HG03025 (cell line): ENCODE measurements around the gene FAM204A.
A peak's percentile ranks its signal among the peaks of the same experiment; 100 is the strongest.

Experiments used
- ATAC-seq: cut with Tn5 transposase; IDR thresholded peaks from one replicate; pipeline ENCODE4 v1.9.1; 2021; ENCODE audit warnings: mild to moderate bottlenecking, moderate library complexity; ENCODE audit not compliant: unreplicated experiment, low FRiP score

FAM204A gene

GRCh38 chr10:118332948-118333710 lies 9.0 kb downstream of the FAM204A start:
- ATAC-seq = no peak

- peak; percentile 92 for ATAC-seq
Observed at GRCh38 chr10:118332236-118332635, 9.9 kb downstream of the FAM204A start.

GRCh38 chr10:118330295-118331076 lies 11.6 kb downstream of the FAM204A start:
- ATAC-seq = no peak

- no peak for ATAC-seq
Observed at GRCh38 chr10:118324140-118324539, 18.0 kb downstream of the FAM204A start.

GRCh38 chr10:118321724-118322575 lies 20.2 kb downstream of the FAM204A start:
- no peak for ATAC-seq

GRCh38 chr10:118315629-118316028 lies 26.5 kb downstream of the FAM204A start:
- ATAC-seq = no peak

- no peak for ATAC-seq
Observed at GRCh38 chr10:118314882-118315281, 27.2 kb downstream of the FAM204A start.

DNA sequence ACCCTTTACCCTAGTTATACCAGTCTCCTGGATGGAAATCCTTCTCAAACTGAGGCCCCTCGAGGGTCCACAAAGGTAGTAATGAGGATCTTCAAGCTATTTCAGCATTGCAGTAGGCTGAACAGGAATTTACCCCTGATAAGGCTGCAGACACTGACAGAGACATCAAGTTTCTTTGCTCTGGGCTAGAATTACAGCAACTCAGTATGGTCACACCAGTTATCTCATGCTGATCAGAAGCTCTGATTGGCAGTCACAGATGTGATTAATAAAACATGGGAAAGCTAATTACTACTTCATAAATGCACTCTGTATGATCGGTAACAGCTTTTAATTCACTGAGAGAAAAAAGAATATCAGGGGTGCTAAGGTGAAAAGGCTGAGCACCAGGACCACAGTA lies 30.6 kb downstream of the FAM204A start:
- ATAC-seq = no peak

- ATAC-seq = no peak
Observed at GRCh38 chr10:118310822-118311221, 31.3 kb downstream of the FAM204A start.

- ATAC-seq = no peak
Observed at GRCh38 chr10:118309911-118310310, 32.2 kb downstream of the FAM204A start.

GRCh38 chr10:118308664-118309063 lies 33.5 kb downstream of the FAM204A start:
- ATAC-seq = no peak

GRCh38 chr10:118307859-118308258 lies 34.3 kb downstream of the FAM204A start:
- ATAC-seq = no peak

GRCh38 chr10:118307220-118307619 lies 34.9 kb downstream of the FAM204A start:
- ATAC-seq = no peak

DNA sequence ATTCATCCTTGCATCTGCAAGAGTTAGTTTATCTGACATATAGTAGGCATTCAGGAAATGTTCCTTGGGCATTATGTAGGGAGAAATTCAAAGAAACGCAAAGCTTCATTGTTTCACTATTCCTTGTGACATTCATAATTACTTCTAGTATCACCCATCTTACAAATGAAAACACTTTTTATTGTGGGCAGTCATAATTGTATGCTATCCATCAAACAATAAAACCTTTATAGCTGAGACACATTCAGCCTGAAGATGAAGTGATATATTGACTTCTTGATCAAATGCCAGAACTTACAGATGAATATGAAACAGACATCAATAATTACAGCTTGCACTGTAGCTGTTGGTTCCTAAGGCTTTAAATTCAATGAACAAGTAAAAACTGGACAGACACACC lies 36.4 kb downstream of the FAM204A start:
- ATAC-seq = no peak

DNA sequence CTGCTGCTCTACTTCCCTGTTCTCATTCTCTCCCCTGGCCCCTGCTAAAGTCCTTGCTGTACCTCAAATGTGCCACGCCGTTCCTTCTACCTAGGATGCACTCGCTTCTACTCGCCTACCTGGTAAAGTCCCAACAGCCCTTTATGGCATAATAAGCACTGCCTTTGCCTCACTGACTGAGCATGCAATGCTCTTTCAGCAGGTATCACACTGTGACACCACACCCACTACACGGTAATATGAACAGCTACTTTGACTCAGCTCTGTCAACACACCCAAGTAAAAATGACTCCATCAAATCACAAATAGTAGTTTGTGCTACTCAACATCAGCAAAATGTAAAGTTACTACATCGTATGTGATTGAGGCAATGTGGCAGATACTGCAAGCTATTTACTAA lies 37.6 kb downstream of the FAM204A start:
- ATAC-seq = no peak

GRCh38 chr10:118301211-118301610 lies 40.9 kb downstream of the FAM204A start:
- ATAC-seq = no peak

GRCh38 chr10:118300320-118300719 lies 41.8 kb downstream of the FAM204A start:
- no peak for ATAC-seq

DNA sequence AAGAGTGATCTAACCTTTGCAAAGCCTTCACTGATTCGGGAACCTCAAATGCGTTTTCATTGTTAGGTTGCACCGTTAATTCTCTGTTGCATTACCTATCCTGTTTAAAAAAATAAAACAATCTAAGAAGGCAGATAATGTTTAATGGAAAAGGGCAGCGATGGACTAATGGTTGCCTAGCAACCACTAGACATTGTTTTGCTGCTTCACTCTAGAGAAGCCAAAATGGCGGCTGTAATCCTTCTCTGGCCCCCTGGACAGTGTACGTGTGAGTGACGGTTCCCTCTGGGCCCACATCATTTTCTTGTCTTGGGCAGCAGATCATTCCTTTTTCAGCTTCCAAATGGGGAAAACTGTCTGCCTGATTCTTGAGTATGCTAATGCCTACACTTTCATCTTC lies 43.3 kb downstream of the FAM204A start:
- no peak for ATAC-seq

GRCh38 chr10:118291122-118291521 lies 51.0 kb downstream of the FAM204A start:
- ATAC-seq = no peak

DNA sequence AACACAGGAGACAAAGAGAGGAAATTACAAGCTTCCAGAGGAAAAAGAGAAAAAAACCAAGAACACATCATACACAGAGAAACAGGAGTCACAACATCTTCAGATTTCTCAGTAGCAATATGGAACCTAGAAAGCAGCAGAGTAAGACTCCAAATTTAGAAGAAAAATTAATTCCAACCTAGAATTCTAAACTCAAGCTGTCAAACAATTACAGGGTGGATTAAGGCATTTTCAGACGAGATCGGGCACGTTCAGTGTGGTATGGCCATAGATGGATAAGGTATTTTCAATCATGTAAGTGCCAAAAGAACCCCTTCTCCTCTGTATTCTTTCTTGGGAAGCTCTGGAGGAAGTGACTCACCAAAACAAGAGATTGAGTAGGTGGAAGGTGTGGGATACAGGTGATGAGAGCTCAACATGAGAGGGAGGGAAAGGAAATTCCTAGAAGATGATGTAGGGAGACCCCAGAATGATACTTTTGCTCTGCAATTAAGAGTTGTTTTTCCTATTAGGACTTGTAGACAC lies 51.6 kb downstream of the FAM204A start:
- ATAC-seq = no peak
